OCI-LY3 (cell line): ENCODE data around the gene GAPT.

ENCODE experiments used
- H2AFZ ChIP-seq: fragments of 200-600, 300-600 bp; shearing (Covaris generic); 2 replicates; pipeline ENCODE4 v1.6.0; 2014; ENCODE audit warnings: antibody characterized with exemption, low read depth, low read length
- H3K27ac ChIP-seq: fragments of 200-600, 300-600 bp; sonication (generic); 2 replicates; pipeline ENCODE4 v1.5.1; 2014; ENCODE audit warnings: mild to moderate bottlenecking, low read length, moderate library complexity, mixed read lengths
- H3K27me3 ChIP-seq: fragments of 200-600, 300-600 bp; sonication (generic); 2 replicates; pipeline ENCODE4 v1.6.1; 2014; ENCODE audit warnings: low read depth, low read length, mixed read lengths
- H3K36me3 ChIP-seq: fragments of 200-600, 300-600 bp; sonication (generic); replicated peaks from 2 replicates; pipeline ENCODE3; 2014; ENCODE audit warnings: low read depth, low read length, mixed read lengths
- H3K4me1 ChIP-seq: fragments of 300-600, 200-600 bp; sonication (generic); 2 replicates; pipeline ENCODE4 v1.6.1; 2014; ENCODE audit warnings: low read length, mixed read lengths
- H3K4me2 ChIP-seq: fragments of 200-600, 300-600 bp; sonication (generic); 2 replicates; pipeline ENCODE4 v1.6.1; 2014; ENCODE audit warnings: low read length, mixed read lengths
- H3K4me3 ChIP-seq: fragments of 300-600, 200-600 bp; sonication (generic); 2 replicates; pipeline ENCODE4 v1.5.1; 2014; ENCODE audit warnings: antibody characterized with exemption, mild to moderate bottlenecking, low read length, moderate library complexity
- H3K79me2 ChIP-seq: fragments of 300-600, 200-600 bp; shearing (Covaris generic); 2 replicates; pipeline ENCODE4 v1.6.1; 2014; ENCODE audit warnings: mild to moderate bottlenecking, low read length, mixed read lengths
- H3K9ac ChIP-seq: fragments of 300-600, 200-600 bp; shearing (Covaris generic); 2 replicates; pipeline ENCODE4 v1.6.0; 2014; ENCODE audit warnings: mild to moderate bottlenecking, low read length, moderate library complexity
- H3K9me3 ChIP-seq: fragments of 200-600, 300-600 bp; shearing (Covaris generic); 2 replicates; pipeline ENCODE4 v1.6.1; 2014; ENCODE audit warnings: low read length, mixed read lengths; ENCODE audit not compliant: insufficient read depth
- H4K20me1 ChIP-seq: fragments of 200-600, 300-600 bp; sonication (generic); 2 replicates; pipeline ENCODE4 v1.6.1; 2016; ENCODE audit warnings: low read length, mixed read lengths; ENCODE audit not compliant: insufficient read depth
- CTCF ChIP-seq: fragments of 200-600, 300-600 bp; sonication (generic); IDR thresholded peaks from 2 replicates; pipeline ENCODE4 v1.5.1; 2014; ENCODE audit warnings: antibody characterized with exemption, low read length, low read depth
- EZH2phosphoT487 ChIP-seq: fragments of 200-600 bp; shearing (Covaris generic); IDR thresholded peaks from 2 replicates; pipeline ENCODE4 v1.6.1; 2018; ENCODE audit warnings: antibody characterized with exemption, mixed run types, low read depth

Gene GAPT

DNA sequence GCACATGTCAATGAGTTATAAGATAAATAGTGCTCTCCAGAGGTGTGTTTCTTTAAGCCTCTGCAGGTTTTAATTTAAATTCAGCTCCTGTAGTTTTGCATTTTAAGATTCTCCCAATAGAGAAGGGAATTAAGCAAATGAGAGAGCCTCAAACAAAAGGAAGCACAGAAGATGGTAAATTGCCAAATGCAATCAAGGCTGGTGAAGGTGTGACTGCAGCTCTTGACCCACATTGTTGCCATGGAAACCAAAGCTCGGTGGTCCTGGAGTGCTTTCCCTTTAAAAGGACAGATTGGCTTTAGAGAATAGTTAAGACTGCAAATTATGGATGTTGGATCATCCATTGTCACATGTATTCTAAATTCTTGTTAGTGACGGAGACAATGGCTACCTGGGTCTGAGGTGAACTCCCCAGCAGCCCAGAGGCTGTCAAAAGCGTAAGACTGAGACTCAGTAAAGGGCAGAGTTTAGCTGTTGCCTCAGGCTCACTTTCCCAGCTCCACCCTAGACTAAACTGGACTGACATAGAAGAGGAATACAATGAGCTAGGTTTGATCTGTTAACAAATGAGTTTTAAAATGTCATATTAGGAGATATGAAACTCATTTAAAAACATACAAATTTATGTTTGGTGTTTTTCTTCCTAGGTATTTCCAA, 12.3 kb downstream of the GAPT start:
- H3K79me2 ChIP-seq = no peaks in the 10 kb centered on the region
- no peaks in the 10 kb centered on the region for H3K36me3 ChIP-seq
- peaks cover 27% of the 10 kb centered on the region for H3K4me1 ChIP-seq
- H3K9me3 ChIP-seq = no peaks in the 10 kb centered on the region
- no peaks in the 10 kb centered on the region for H4K20me1 ChIP-seq
- no peak overlapping the region for H3K4me2 ChIP-seq
- no peak overlapping the region for H3K27ac ChIP-seq
- H3K27me3 ChIP-seq = no peaks in the 10 kb centered on the region
- H2AFZ ChIP-seq = no peak overlapping the region
- H3K9ac ChIP-seq = no peak overlapping the region
- no peak for TF ChIP-seq CTCF
- TF ChIP-seq EZH2phosphoT487 = no peak
- no peak overlapping the region for H3K4me3 ChIP-seq

- H2AFZ ChIP-seq = no peak overlapping the region
- no peak overlapping the region for H3K27ac ChIP-seq
- H3K4me1 ChIP-seq = peaks cover 27% of the 10 kb centered on the region
- H3K9ac ChIP-seq = no peak overlapping the region
- no peaks in the 10 kb centered on the region for H3K79me2 ChIP-seq
- H3K4me3 ChIP-seq = no peak overlapping the region
- no peak overlapping the region for H3K4me2 ChIP-seq
- no peaks in the 10 kb centered on the region for H3K36me3 ChIP-seq
- H4K20me1 ChIP-seq = no peaks in the 10 kb centered on the region
- no peak for TF ChIP-seq CTCF
- H3K27me3 ChIP-seq = no peaks in the 10 kb centered on the region
- H3K9me3 ChIP-seq = no peaks in the 10 kb centered on the region
Observed at GRCh38 chr5:58504766-58505165, 13.5 kb downstream of the GAPT start.

DNA sequence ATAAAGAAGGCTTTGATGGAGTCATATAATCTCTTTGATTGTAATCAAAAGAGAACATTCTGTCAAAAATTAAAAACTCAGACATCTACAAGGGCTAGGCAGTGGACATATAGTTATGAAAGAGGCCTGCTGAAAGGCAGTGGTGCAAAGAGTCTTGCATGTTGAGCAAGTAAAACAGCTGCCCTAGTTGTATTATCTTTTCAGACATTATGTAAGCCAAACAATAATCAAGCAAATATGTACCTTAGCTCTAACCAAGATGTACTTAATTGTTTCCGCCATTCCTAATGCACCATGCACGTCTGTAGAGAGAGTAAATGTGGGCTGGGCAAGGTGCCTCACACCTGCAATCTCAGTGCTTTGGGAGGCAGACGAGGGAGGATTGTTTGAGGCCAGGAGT, 14.3 kb downstream of the GAPT start:
- no peak overlapping the region for H3K4me2 ChIP-seq

GRCh38 chr5:58505971-58506640, 14.9 kb downstream of the GAPT start:
- Histone ChIP-seq H3K4me1 (peaks cover 27% of the 10 kb centered on the region), H3K4me2 (peak overlapping the region; percentile 60), H3K9me3 (no peaks in the 10 kb centered on the region), H2AFZ (no peak overlapping the region), H3K27ac (peak overlapping the region; percentile 40; the same call in 1 of the 2 replicates), H3K9ac (no peak overlapping the region), H3K4me3 (0 out of 2 replicates have a peak overlapping the region, but pooled peaks have one; percentile 27), H4K20me1 (no peaks in the 10 kb centered on the region), H3K79me2 (no peaks in the 10 kb centered on the region), H3K36me3 (no peaks in the 10 kb centered on the region), H3K27me3 (no peaks in the 10 kb centered on the region)
- TF ChIP-seq EZH2phosphoT487 (no peak), CTCF (no peak)

More for the DNA sequence above, 14.3 kb downstream of the GAPT start:
- no peaks in the 10 kb centered on the region for H3K36me3 ChIP-seq
- peaks cover 27% of the 10 kb centered on the region for H3K4me1 ChIP-seq
- no peaks in the 10 kb centered on the region for H3K9me3 ChIP-seq
- no peaks in the 10 kb centered on the region for H4K20me1 ChIP-seq
- H3K79me2 ChIP-seq = no peaks in the 10 kb centered on the region
- H3K27ac ChIP-seq = no peak overlapping the region
- H3K9ac ChIP-seq = no peak overlapping the region
- TF ChIP-seq EZH2phosphoT487 = no peak
- H3K4me3 ChIP-seq = no peak overlapping the region
- no peaks in the 10 kb centered on the region for H3K27me3 ChIP-seq
- H2AFZ ChIP-seq = no peak overlapping the region
